SKM-1 treated with dmso at 0.1 percent for 144 hours (cell line): ENCODE data around the gene ARHGAP10.

Experiments
- DNase-seq: peaks from one replicate; lab custom pipeline; 2025; ENCODE audit not compliant: unreplicated experiment; lab: John Stamatoyannopoulos, UW

Gene ARHGAP10

GRCh38 chr4:147732518-147733235, 789 bp downstream of the ARHGAP10 start:
- DNase-seq = no peak

DNA sequence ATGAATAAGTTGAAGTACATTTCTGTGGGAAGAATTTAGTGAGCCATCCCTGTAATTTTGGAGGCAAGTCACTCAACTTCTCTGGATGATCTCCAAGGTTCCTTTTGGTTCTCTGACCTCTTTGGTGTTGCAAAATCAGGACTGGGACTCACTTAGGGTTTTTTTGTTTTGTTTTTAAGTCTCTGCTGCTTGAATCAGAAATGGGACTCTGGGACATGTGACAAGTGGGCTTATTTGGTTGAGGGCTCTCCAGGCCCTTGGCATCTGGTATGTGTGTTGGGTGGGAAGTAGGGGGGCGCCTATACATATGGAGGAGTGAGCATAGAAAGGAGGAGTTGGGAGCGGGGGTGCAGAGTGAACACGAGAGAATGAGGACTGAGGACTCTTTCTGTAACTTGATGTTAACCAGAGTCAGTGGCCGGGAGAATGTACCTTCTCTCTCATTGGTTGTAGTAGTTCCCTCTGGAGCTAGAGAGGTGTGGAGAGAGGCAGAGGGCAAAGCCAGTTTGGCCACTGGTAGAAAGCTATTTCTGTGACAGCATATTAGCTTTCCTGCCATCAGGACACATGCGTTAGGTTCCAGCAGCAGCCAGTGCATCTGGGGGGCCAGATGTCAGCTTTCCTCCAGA, 1.9 kb downstream of the ARHGAP10 start:
- no peak for DNase-seq

DNA sequence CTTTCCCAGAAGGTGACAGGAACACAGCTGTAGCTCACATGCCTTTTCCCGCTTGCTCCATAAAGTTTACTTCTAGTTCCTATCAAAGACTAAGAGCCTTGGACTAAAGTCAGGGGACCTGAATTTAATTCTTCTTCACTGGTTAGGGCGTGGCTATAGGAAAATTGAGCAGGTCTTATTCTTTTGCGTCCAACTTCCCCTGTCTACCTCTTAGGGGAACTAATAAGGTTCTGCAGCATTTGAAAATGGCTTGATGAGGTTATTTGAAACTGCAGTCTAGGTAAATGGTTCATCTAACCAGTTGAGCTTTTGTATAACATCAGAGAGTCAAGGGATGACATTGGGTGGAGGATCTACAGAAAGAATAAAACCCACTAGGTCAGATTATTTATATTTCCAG, 2.6 kb downstream of the ARHGAP10 start:
- DNase-seq = no peak

GRCh38 chr4:147735413-147736301, 3.8 kb downstream of the ARHGAP10 start:
- no peak for DNase-seq

DNA sequence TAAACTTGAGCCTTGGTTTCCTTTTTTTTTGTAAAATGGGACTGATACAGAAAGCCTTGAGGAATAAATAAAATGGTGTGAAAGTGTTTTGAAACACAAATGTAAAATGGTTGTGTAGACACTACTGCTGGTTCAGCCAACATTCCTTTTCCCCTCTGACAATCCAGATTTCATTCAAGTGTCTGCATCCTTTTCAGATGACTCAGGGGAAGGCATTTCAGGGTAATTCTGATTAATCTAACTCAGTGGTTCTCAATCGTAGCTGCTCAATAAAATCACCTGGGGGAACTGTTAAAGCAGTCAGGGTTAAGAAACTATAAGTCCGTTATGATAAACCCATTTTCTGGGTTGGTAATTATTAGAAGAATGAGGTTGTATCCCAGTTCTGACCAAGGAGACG, 4.6 kb downstream of the ARHGAP10 start:
- DNase-seq = no peak

- no peak for DNase-seq
These were observed 5.7 kb downstream of the ARHGAP10 start for GRCh38 chr4:147737623-147738022.

DNA sequence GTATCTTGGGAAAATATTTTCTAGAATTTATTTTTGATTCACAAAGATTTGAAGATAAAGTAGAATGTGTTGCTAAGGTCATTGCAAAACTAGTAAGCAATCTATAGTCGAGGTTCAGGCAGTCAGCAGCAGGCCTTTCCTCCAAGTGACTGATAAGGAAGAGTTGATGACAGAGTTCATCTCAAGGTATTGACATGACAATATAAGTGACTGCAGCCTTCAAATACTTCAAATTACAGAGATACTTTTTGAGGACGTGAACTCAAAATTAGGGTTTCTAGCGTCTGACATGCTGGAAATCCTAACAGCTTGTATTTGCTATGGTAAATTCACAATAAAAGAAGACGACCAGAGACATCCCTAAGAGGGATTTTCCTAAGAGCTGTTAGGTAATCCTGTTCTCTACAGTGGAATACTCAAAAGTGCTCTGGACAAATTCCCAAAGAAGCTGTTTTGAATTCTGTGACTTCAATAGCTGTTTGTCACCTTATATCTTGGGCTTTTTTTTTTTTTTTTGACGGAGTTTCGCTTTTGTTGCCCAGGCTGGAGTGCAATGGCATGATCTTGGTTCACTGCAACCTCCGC, 7.4 kb downstream of the ARHGAP10 start:
- DNase-seq = no peak

- no peak for DNase-seq
These were observed 8.3 kb downstream of the ARHGAP10 start for GRCh38 chr4:147740176-147740575.

DNA sequence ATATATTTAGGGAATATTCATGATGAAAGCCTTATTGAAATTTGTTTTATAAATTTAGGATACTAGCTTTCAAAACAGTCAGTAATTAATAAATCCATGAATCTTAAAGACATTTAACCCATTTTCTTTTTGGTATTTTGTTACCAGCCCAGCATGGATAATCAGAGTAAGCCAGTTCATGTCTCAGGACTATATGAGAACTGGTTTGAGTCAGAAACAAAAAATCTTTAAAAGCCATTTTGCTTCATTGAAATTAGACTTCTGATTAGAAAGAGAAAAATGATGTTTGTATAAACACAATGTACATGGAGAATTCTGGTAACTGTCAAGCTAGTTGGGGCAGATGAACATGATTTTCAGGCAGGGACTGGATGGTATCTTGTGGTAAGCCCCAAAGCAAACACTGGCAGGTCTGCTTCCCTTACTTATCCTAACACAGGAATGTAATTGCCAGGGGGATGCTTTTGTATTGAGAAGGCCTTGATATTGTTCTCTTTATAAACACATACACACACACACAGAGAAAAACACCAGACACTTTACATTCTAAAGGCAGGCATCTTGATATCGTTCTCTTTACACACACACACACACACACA, 9.4 kb downstream of the ARHGAP10 start:
- DNase-seq = no peak

GRCh38 chr4:147747787-147748454, 16.0 kb downstream of the ARHGAP10 start:
- no peak for DNase-seq

- no peak for DNase-seq
These were observed 18.0 kb downstream of the ARHGAP10 start for GRCh38 chr4:147749811-147750321.

- DNase-seq = no peak
These were observed 21.2 kb downstream of the ARHGAP10 start for GRCh38 chr4:147753047-147753446.

DNA sequence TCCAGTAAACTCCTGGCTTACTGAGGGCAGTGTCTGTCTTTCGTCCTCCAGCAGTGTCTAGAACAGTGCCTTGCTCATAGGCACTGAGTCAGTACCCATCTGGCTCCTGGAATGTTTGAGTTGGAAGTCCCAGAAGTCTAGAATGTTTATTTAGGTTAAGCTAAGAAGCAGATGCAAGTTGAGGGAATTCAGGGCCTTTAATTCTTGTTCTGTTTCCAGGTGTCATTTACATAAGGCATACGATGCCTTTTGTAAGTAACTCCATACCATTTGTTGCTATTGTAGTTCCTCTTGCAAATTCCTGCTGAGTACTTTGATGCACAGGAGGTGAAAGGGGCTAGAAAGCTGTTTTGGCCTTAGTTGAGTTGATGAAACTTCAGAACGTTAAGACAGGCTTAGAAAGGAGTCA, 22.2 kb downstream of the ARHGAP10 start:
- DNase-seq = no peak

- DNase-seq = no peak
These were observed 23.8 kb downstream of the ARHGAP10 start for GRCh38 chr4:147755561-147756295.

DNA sequence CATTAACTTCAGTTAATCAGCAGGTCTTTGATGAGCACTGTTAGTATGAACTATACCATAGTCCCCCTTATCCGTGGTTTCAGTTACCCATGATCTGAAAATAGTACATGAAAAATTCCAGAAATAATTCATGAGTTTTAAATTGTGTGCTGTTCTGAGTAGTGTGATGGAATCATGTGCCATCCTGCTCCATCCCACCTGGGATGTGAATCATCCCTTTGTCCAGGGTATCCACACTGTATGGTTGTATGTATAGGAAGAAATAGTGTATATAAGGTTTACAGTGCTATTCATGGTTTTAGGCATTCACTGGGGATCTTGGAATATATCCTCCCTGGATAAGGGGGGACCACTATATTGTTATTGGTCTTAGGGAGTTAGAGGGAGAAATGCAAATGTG, 24.5 kb downstream of the ARHGAP10 start:
- no peak for DNase-seq

DNA sequence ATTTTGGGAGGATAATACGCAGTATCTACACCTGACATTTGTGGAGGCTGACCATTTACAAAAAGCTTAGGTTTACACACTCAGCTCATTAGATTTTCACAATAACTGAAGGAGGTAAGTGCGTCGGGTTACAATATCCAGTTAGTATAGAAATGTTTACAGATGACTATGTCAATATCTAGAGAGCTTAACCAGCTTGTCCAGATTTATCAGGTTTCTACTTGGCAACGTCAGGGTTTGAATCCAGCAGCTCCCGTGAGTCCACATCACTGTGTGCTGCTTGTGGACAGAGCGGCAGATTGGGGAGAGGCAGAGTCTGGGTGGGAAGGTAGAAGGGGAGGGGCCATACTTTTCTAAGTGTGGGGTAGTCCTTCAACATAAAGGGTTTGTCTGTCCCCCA, 28.3 kb downstream of the ARHGAP10 start:
- DNase-seq = no peak

GRCh38 chr4:147760695-147761094, 28.8 kb downstream of the ARHGAP10 start:
- DNase-seq = no peak

DNA sequence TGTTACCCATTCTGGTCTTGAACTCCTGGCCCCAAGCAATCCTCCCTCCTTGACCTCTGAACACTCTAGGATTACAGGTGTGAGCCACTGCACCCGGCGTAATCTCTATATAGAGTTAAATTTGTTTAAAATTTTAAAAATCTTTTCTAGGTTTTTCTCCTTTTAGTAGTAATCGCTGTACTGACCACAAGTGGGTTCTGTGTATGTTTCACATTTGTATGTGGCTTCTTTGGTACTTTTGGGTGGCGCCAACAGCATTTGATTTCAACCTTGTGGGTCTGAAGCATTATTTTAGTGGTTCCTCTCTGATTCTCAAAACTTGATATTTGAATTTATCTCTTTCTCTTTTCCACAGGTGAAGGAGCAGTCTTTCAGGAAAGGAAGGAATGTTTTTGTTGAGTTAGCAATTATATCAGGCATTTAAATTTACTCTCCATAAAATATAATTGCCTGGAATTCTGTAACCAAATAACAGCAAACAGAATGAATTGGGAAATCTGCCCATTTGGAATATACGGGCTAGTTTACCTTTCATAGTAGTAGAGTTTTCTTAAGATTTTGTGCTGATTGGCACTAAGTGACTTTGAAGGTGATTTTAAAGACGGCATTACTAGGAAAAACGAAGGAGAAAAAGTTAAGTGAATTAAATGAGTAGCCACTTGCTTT, 29.5 kb downstream of the ARHGAP10 start:
- DNase-seq = no peak

DNA sequence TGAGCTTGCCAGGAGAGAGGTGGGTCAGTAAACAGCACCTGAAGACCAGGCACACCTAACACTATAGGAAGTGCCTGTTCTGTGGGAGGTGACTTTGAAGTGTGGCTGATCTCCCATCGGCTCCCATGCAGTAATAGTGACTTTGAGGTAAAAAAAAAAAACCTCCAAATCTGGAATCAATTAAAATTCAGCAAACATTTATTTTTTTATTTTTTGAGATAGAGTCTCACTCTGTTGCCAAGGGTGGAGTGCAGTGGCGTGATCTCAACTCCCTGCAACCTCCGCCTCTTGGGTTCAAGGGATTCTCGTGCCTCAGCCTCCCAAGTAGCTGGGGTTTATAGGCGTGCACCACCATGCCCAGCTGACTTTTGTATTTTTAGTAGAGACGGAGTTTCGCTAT, 32.4 kb downstream of the ARHGAP10 start:
- DNase-seq = no peak
